Caco-2 (cell line): Measurements from ENCODE around the gene COX7B2. TPM values are rescaled to one million over a fixed set of nuclear protein-coding genes. Genes with fewer than 3 reads are reported as not detected.

Source experiments
- BruUV-seq: library from RNA; stranded (reverse); fragments of 400-500 nt; replicated peaks from 2 replicates; lab custom pipeline; 2021; lab: Mats Ljungman, UMichigan
- CTCF ChIA-PET: fragments of 300-600 bp; sonication (Branson Sonifier 250); formaldehyde crosslinking; loops from one replicate; lab custom pipeline; 2022; ENCODE audit warnings: antibody characterized with exemption; lab: Charles Lee
- POLR2A ChIA-PET: fragments of 300-600 bp; sonication (Branson Sonifier 250); formaldehyde crosslinking; loops from one replicate; lab custom pipeline; 2022; ENCODE audit warnings: antibody characterized with exemption; lab: Charles Lee
- DNase-seq, 2 experiments: peaks; one replicate each; pipeline versions ENCODE4 v3.0.0 to v3.0.0-alpha.2; 2020 to 2022
- H3K27me3 ChIP-seq: replicated peaks from 2 replicates; pipeline ENCODE4 v1.6.0; 2011; ENCODE audit warnings: low read length; ENCODE audit not compliant: control insufficient read depth, insufficient read depth
- H3K36me3 ChIP-seq: 2 replicates; pipeline ENCODE4 v1.5.1; 2011; ENCODE audit warnings: low read length; ENCODE audit not compliant: control insufficient read depth, insufficient read depth
- H3K4me1 ChIP-seq: fragments of 250-450 bp; sonication (Bioruptor Pico); 2 replicates; pipeline ENCODE4 v1.5.1; 2020; ENCODE audit warnings: mild to moderate bottlenecking
- H3K4me3 ChIP-seq: 2 replicates; pipeline ENCODE4 v1.5.1; 2011; ENCODE audit warnings: low read depth, mild to moderate bottlenecking, control low read depth, low read length
- H3K9me3 ChIP-seq: fragments of 250-450 bp; sonication (Bioruptor Pico); 2 replicates; pipeline ENCODE4 v1.5.1; 2020; ENCODE audit warnings: mild to moderate bottlenecking, moderate library complexity
- H3K27ac Mint-ChIP-seq: one replicate; pipeline ENCODE4 v1.8.0; 2022; ENCODE audit warnings: mixed read lengths; ENCODE audit not compliant: unreplicated experiment
- H3K27me3 Mint-ChIP-seq: one replicate; pipeline ENCODE4 v1.8.0; 2022; ENCODE audit warnings: mixed read lengths; ENCODE audit not compliant: insufficient read depth, unreplicated experiment
- H3K36me3 Mint-ChIP-seq: one replicate; pipeline ENCODE4 v1.8.0; 2022; ENCODE audit warnings: mild to moderate bottlenecking, mixed read lengths; ENCODE audit not compliant: insufficient read depth, unreplicated experiment
- H3K4me1 Mint-ChIP-seq: one replicate; pipeline ENCODE4 v1.8.0; 2022; ENCODE audit warnings: low read depth, mixed read lengths; ENCODE audit not compliant: unreplicated experiment
- H3K4me3 Mint-ChIP-seq: one replicate; pipeline ENCODE4 v1.8.0; 2022; ENCODE audit warnings: mild to moderate bottlenecking, moderate library complexity, mixed read lengths; ENCODE audit not compliant: unreplicated experiment
- H3K9me3 Mint-ChIP-seq: one replicate; pipeline ENCODE4 v1.8.0; 2022; ENCODE audit warnings: mixed read lengths; ENCODE audit not compliant: unreplicated experiment
- intact Hi-C: fragments of 100-400 bp; cut with micrococcal nuclease; formaldehyde crosslinking; loops from one replicate; pipeline ENCODE4 v1.10.0; 2022; ENCODE audit not compliant: unreplicated experiment
- total RNA-seq: library from RNA; stranded (reverse); gene quantifications from 2 replicates; pipeline ENCODE4 v1.2.3, GENCODE V29; 2022
- TF ChIP-seq, protein P1 (sequence below), 2 experiments: fragments of 200-600 bp in 1 of 2; IDR thresholded peaks; 1 replicate in 1 of 2; 2 replicates in 1 of 2; pipeline versions ENCODE4 v1.5.1 to v1.8.0; 2011 to 2022; ENCODE audit warnings: antibody characterized with exemption in 1 of 2, control low read depth in 1 of 2, inconsistent platforms in 1 of 2, low read depth in 1 of 2, low read length in 1 of 2, mild to moderate bottlenecking in 1 of 2, moderate library complexity in 1 of 2; ENCODE audit not compliant: insufficient read depth in 1 of 2, severe bottlenecking in 1 of 2, unreplicated experiment in 1 of 2

COX7B2 gene
- total RNA-seq, 1 experiment from 2014 or later = not detected

DNA sequence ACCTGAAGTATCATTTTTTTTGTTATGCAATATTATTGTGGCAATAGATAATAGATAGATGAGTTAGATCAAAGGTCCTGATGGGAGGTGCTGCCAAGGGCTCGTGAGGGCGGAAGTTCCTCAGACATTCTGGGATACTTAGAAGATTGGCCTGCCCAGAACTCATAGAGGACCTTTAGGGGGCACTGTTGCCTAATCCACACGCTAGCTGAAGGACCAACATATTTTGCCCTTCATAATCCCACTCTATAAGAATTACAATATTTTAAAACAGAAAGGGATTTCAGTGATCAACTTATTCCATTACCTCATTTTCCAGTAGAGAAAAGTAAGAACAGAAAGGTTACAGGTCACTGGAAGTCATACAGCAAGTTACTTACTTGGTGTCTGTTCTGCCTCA is 22.9 kb upstream of the COX7B2 start:
- no TSS peak for BruUV-seq
- Mint-ChIP-seq H3K27ac (no peak overlapping the region), H3K27me3 (no peaks in the 10 kb centered on the region), H3K4me3 (no peak overlapping the region), H3K9me3 (no peaks in the 10 kb centered on the region), H3K4me1 (peaks cover 15% of the 10 kb centered on the region), H3K36me3 (peaks cover 6% of the 10 kb centered on the region)
- no peaks in the 10 kb centered on the region for H3K36me3 ChIP-seq
- H3K4me1 ChIP-seq = peaks cover 41% of the 10 kb centered on the region
- H3K27me3 ChIP-seq = no peaks in the 10 kb centered on the region
- CTCF ChIA-PET = interaction anchor here (1.3 kb wide), 1 partner anchor 191 kb away, joined by 3 read pairs; no protein-coding TSS in a partner anchor
- peak in 1 of 2 experiments; percentile 30 for DNase-seq
- TF ChIP-seq, protein P1, sequence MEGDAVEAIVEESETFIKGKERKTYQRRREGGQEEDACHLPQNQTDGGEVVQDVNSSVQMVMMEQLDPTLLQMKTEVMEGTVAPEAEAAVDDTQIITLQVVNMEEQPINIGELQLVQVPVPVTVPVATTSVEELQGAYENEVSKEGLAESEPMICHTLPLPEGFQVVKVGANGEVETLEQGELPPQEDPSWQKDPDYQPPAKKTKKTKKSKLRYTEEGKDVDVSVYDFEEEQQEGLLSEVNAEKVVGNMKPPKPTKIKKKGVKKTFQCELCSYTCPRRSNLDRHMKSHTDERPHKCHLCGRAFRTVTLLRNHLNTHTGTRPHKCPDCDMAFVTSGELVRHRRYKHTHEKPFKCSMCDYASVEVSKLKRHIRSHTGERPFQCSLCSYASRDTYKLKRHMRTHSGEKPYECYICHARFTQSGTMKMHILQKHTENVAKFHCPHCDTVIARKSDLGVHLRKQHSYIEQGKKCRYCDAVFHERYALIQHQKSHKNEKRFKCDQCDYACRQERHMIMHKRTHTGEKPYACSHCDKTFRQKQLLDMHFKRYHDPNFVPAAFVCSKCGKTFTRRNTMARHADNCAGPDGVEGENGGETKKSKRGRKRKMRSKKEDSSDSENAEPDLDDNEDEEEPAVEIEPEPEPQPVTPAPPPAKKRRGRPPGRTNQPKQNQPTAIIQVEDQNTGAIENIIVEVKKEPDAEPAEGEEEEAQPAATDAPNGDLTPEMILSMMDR (IDR thresholded peaks at IDR 0.05; ENCODE audit: insufficient read depth in 1 of 2, low read depth in 1 of 2, low read length in 1 of 2, severe bottlenecking in 1 of 2, unreplicated experiment in 1 of 2) = peak; percentile 13 to 35
- H3K9me3 ChIP-seq = no peaks in the 10 kb centered on the region
- intact Hi-C loops = loop anchor here (1.0 to 5.0 kb wide), 8 partner anchors 43 to 460 kb away; no protein-coding TSS in a partner anchor
- POLR2A ChIA-PET = no interaction called here
- no peak overlapping the region for H3K4me3 ChIP-seq

- Mint-ChIP-seq H3K9me3 (no peaks in the 10 kb centered on the region), H3K4me1 (peaks cover 20% of the 10 kb centered on the region), H3K36me3 (peaks cover 6% of the 10 kb centered on the region), H3K4me3 (peak overlapping the region; percentile 71), H3K27ac (peak overlapping the region; percentile 80), H3K27me3 (no peaks in the 10 kb centered on the region)
- TF ChIP-seq, protein P1 (IDR thresholded peaks at IDR 0.05; ENCODE audit: insufficient read depth in 1 of 2, low read depth in 1 of 2, low read length in 1 of 2, severe bottlenecking in 1 of 2, unreplicated experiment in 1 of 2) = no peak
- POLR2A ChIA-PET = no interaction called here
- CTCF ChIA-PET = interaction anchor here (1.3 kb wide), 1 partner anchor 192 kb away, joined by 3 read pairs; no protein-coding TSS in a partner anchor
- H3K36me3 ChIP-seq = no peaks in the 10 kb centered on the region
- DNase-seq = peak in 1 of 2 experiments; percentile 49
- peak overlapping the region; percentile 23; the same call in 1 of the 2 replicates for H3K4me3 ChIP-seq
- no peaks in the 10 kb centered on the region for H3K27me3 ChIP-seq
- H3K9me3 ChIP-seq = no peaks in the 10 kb centered on the region
- BruUV-seq = no TSS peak
- H3K4me1 ChIP-seq = peaks cover 52% of the 10 kb centered on the region
- intact Hi-C loops = loop anchor here (1.0 to 5.0 kb wide), 7 partner anchors 42 to 461 kb away; no protein-coding TSS in a partner anchor
These were observed 21.8 kb upstream of the COX7B2 start for GRCh38 chr4:46930891-46931290.

GRCh38 chr4:46927201-46927600 is 18.2 kb upstream of the COX7B2 start:
- TF ChIP-seq, protein P1 (IDR thresholded peaks at IDR 0.05; ENCODE audit: insufficient read depth in 1 of 2, low read depth in 1 of 2, low read length in 1 of 2, severe bottlenecking in 1 of 2, unreplicated experiment in 1 of 2) = no peak
- intact Hi-C loops = loop anchor here (1.0 kb wide), 2 partner anchors 38 to 134 kb away; no protein-coding TSS in a partner anchor
- H3K9me3 Mint-ChIP-seq = no peaks in the 10 kb centered on the region
- Histone ChIP-seq H3K27me3 (no peaks in the 10 kb centered on the region), H3K4me1 (peaks cover 58% of the 10 kb centered on the region), H3K9me3 (no peaks in the 10 kb centered on the region), H3K4me3 (no peak overlapping the region), H3K36me3 (no peaks in the 10 kb centered on the region)
- no TSS peak for BruUV-seq
- peaks cover 6% of the 10 kb centered on the region for H3K36me3 Mint-ChIP-seq
- peak overlapping the region; percentile 34 for H3K4me3 Mint-ChIP-seq
- CTCF ChIA-PET = no interaction called here
- H3K4me1 Mint-ChIP-seq = peaks cover 27% of the 10 kb centered on the region
- POLR2A ChIA-PET = no interaction called here
- H3K27me3 Mint-ChIP-seq = no peaks in the 10 kb centered on the region
- DNase-seq = peak in 1 of 2 experiments; percentile 7
- H3K27ac Mint-ChIP-seq = peak overlapping the region; percentile 1
